ENCODE results near the gene POLR2M.

Gene POLR2M

DNA sequence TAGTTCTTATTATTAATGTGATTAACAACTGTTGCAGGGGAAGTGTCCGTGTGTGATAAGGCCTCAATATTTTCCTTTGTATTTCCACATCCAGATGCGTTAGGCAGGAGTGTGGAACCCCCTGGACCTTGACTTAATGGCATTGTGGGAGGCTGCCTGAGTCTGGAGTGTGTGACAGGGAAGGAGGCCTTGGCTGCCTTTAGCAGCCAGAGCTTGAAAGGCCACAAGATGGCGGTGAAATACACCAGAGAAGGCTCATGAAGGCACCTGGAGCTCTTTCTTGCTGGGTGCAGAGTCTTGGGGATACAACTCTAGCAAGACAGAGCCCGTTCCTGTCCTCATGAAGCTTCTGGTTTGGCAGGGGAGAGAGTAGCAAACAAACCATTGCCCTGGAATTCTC is 36.9 kb downstream of the POLR2M start:
- DNase-seq: no peak

DNA sequence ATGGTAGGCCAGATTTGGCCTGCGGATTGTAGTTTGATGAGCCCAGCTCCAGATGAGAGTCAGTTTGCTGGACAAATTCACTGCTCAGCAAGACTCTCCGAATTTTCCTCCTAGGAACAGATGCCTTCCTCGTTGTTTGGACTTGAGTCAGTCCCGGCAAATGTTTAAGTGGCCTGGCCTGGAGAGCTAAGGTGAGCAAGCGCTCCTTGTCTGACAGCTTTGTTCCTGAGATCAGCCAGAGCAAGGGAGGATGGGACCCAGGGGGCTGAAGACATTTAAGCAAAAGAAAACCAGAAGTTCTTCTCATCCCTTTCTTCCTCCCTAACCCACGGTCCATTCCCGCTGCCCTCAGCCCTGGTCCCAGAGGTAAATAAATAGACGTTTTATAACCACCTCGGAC is 40.3 kb downstream of the POLR2M start:
- DNase-seq: no peak

DNA sequence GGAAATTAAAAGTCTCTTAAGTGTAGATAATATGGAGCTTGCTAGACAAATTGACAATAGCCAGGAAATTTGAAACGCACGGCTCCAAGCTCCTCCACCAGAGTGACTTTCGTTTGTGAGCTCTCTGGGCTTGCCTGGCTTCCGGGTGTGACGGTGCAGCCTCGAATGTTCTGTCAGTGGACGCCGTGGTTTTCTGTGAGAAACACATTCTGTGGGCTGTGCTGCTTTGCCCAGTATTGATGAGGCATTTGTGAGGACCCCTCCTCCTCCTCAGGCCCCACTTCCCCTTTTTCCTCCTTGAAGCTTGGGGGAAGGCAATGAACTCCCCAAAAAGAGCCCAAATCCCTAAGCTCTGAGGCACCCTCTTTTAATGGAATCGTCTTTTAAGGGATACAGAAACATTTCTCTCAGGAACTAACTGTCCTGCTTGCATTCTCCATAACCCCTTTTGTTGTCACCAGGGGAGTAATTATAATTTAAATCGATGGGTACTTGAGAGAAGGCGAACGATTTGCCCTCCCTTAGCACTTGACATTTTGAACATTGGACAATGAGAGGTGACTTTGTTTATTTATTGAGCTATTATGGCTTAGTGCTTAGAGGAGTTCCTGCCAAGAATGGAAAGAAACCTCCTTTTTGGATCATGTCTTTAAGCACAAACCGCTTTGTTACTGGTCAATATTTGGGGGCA is 40.8 kb downstream of the POLR2M start:
- DNase-seq: peak; percentile 6 to 14

DNA sequence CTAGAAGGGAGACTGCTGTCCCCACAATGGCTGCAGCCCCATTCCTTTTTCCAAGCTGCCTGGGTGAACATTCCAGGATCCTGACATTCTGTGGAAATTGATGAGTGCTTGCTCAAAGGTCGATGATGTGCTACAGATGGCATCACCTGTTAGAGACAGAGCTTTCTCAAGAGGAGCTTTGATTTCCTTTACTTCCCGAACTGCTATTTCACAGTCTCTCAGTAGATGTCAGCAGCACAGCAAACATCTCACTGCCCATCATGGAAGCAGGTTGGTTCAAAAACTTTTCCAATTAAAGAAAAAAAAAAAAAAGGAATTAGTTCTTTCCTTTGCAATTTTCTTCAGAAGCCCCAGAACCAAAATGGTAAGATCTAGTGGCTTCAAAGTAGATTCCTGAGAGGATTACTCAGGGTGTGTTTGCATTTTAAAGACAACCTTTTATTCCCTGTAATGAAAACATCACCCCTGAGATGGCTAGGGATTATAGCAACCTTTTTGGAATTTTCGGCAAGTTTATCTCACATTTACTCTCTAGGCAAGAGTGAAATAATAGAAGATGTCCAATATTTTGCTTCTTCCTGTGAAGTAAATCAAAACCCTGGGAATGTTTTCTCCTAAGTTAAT is 44.8 kb downstream of the POLR2M start:
- peak; percentile 0 to 9 for DNase-seq

DNA sequence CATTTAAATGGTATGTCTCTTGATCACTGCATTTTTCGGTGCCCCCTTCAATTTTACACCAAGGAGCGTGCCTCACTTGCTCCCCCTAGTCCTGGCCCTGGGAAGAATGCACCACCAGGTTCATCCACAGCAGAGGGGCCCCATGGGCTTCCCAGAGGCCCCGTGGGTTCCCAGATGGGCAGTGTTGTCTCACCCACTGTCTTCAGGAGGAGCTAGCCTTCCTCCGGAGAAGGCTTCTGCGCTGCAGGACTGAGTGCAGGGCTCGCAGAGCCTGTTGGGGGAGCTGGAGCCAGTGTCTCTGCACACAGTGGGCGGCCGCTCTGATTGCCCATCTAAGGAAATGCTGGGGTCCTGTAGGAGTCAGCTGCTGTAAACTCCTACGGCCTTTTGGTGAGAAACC is 45.9 kb downstream of the POLR2M start:
- DNase-seq: no peak

DNA sequence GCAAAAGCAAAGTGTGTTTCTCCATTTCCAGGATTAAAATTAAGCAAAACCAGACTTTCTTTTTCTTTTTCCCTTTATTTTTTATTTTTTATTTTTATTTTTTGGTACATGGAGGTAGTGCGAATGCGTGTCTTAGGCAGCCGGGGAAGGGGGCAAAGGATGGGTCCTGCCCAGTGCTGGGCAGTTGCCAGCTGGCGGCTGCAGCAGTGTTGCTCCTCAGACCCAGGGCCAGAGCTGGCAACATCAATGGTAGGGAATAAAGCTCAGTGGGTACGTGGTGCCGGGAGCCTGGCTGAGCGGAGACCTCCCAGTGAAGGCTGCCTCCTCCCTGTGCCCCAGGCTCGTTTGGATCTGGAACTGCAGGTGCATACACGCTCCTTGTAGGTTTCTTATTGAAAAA is 46.3 kb downstream of the POLR2M start:
- no peak for DNase-seq

DNA sequence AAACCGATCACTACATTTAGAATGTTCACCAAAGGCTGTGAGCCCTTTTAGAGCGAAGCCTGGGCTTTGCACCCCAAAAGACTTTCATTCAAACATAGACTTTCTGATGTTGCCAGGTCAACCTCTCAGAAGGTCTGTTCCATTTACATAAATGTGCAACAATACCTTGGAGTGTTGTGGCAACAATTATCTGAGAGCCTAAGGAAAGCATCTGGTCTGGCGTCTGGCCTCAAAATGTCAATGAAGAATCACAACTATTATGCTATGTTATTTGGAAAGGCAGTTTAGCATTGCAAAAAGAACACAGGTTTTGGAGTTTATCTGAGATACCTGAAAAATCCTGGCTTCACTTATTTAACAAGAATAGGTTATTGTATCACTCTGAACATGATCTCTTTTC is 50.0 kb downstream of the POLR2M start:
- DNase-seq: no peak

DNA sequence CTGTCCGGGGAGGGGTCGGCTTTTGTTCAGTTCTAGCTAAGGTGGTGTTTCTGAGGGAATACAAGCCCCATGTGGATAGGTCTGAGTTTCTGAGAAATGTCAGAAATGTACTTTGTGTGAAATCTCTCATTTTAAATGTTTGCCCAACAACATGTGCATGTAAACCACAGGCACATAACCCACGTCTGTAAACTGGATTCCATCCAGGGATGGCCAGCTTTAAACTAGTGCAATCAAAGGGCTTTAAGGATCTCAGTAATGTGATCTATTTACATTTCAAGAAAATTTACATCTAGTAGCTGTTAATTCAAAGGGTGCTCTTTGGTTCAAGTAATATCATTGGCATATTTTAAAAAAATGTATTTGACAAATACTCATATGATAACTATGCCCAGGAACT is 52.0 kb downstream of the POLR2M start:
- no peak for DNase-seq

DNA sequence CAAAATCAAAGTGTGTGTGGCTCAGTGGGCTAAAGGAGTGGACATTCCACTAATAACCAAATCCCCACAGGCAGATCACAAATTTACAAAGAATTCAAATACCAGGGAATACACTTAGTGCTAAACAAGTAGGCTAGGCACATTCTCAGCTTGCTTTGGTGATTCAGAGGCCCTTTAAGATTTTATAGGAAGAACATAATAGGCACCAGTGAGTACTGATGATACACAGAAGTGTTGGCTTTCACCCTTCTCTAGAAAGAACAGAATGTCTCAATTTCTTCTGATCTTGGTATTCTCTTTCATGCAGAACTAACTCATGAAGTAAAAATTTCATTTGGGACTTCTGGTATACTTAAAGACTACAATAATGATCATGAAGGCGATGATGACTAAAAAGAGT is 55.0 kb downstream of the POLR2M start:
- no peak for DNase-seq

DNA sequence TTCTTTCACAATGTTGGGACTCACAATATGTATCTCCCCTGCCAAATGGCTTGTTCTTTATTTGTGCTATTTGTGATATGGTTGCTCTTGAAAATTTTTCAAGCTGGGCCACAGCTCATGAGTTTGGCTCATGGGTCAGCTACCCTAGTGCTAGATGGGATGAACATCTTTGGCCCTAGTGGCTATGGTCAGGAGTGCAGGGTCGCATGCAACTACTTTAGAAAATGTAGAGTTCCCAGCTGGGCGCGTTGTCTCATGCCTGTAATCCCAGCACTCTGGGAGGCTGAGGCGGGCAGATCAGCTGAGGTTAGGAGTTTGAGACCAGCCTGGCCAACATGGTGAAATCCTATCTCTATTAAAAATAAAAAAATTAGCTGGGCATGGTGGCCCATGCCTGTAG is 55.8 kb downstream of the POLR2M start:
- no peak for DNase-seq

DNA sequence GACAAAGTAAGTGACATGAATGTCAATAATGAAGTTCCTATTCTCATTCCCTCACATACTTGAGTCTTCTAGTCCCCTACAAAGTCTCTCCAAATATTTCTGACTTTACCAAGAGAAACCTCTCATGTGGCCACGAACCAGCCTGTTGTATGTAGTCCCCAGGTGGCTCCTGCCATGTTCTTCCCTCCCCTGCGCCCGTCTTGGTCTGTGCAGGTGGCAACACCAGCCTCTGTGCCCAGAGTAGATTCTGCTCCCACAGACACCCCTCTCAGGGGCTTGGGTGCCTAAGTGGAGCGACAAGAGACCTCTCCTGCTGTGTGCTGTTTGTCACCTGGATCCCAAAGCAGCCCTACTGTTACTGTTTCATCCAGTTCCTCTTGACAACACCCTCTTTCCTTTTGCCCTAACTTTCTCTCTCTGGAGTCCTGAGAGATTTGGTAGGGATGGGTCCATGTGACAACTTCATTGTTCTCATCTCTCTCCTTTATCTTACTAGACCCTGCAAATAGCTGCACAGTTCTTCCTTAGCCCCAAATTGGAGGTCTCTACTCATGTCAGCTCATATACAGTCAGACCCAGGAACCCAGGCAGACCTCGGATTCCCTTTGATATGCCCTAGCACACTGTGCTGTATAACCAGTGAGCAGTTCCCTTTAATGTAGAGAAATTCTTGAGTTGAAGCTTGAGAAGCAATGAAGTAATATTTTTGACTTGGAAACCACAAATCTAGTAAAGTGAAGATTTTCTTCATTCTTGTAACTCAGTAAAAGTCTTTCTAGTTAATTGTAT is 56.9 kb downstream of the POLR2M start:
- DNase-seq: no peak

All from inflammatory macrophage treated with lipopolysaccharide for 1 hour (primary cell).